Measurements from ENCODE around the gene MVK. TPM values are rescaled to one million over a fixed set of nuclear protein-coding genes. Genes with fewer than 3 reads are reported as not detected.
A peak's percentile ranks its signal among the peaks of the same experiment; 100 is the strongest.

Gene MVK
- total RNA-seq, 1 donor from 2014 or later: 6.7 TPM

DNA sequence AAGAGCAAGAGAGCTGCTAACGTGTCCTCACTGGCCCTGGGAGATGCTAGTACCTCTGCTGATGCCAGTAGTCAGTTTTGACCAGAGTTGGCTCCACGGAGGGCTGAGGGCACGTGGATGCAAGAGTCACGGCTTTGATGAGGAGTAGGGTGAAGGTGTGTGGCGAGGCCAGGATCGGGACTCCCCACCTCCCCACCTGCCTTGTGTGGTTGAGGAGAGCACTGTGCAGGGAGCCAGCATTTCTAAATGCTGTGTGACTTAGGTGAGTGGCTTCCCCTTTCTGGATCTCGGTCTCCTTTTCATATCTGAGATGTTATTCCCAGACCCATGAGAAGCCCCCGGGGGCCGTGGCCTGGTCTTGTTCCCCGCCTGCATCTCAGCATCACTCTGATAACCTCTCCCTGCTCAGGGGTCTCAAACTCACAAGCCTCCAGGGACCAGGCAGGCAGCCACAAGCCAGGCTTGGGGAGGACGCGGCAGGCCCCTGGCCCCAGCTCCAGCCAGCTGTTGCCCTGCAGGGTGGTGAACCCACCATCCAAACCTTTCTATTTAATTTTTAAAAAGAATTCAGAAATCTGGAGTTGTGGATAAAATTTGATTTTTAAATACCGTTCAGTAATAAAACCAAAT is 32.1 kb downstream of the MVK start:
- no peak for DNase-seq (ENCODE audit: low read depth in 2 of 2)

DNA sequence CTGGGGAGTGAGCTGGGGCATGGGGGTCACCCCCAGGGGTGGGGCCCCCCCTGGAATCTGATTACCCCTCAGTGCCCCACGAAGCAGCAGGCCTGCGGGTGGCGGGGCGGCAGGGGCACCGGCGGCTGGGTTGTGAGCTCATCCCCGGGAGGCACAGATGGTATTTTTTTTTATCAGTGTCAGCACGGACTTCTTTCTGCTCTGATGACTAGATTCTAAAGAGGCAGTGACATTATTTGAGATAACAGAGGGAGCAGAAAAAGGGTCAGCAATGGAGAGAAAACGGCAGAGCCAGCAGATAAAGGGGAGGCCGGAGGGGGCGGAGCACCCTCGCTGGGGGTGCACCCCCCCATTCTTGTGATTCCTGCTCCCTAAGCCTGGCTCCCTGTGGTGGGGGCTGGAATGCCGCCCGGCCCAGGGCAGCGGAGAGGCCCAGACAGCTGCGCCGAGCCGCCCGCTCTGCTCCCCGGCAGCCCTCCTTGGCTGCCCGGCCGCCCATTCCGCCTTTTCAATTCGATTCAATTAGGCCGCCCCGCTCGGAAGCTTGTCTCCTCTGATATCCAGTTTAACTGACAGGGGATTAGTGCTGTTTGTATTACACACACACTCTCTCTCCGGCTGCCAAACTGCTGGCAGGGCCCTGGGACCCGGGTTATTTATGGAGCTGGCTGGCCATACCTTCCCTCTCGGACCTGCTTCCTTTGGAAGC is 32.9 kb downstream of the MVK start:
- DNase-seq (ENCODE audit: low read depth in 2 of 2): peak in 1 of 2 donors; percentile 6

DNA sequence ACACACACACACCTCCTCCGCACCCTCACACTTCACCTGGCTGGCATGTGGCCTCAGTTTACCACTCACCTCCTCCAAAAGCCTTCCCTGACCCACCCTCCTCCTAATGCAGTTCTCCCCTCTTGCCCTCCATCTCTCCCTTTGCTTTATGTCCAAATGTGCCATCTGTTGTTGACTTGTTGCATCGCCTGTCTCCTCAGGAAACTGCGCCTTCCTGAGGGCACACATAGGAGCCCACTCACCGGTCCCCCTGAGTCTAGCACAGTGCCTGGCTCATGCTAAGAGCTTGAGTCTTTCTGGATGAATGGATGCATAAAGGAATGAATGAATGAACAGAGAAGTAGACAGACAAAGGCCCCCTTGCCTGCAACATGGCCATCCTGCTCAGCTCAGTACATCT is 34.0 kb downstream of the MVK start:
- DNase-seq (ENCODE audit: low read depth in 2 of 2): no peak

DNA sequence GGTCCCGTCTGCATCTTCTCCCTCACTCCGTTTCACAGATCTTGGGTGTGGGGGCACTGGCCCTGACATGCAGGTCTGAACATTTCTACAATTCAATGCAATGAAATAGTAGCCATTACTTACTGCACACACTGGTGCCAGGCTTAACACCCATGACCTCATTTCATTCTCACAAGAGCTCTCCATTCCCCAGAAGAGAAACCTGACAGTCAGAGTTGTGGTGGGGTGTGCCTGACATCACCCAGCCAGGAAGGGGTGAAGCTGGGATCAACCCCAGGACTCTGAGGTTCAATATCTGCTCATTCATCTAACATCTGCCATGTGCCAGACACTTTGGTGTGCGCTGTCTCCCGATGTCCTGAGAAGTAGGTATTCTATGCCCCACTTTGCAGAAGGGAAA is 34.7 kb downstream of the MVK start:
- no peak for DNase-seq (ENCODE audit: low read depth in 2 of 2)

DNA sequence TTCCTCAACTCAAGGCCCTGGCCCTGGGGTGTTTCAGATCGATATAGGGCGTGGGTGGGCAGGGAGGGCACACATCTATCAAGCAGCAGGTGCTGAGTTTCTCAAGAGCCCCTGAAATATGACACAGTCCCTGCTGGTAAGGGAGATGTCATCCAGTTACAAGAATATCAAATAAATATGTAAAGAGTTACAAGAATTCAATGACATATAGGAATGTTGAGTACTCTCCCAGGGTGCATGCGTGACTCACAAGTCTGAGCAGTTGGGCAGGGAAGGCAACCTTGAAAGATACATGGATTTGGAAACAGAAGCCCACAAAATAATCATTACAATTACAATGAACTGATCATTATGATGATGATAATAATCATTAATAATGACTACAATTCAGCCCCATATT is 35.2 kb downstream of the MVK start:
- DNase-seq (ENCODE audit: low read depth in 2 of 2): no peak

DNA sequence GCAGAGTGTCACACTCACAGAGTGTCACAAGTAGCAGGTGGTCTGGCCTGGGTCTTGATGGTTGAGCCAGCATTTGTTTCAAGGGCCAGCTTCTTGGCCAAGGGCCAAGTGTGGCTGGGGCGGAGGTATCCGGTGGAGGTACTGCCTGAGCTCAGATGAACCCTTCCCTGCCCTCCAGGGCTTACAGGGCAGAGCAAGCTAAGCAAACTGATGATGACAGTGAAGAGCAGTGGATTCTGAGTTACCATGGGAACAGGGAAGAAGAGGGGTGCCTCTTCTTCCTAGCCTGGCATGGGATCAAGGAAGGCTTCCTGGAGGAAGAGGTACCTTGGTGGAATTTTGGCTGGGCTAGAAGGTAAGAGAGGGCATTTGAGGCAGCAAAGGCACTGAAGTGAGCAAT is 35.7 kb downstream of the MVK start:
- no peak for DNase-seq (ENCODE audit: low read depth in 2 of 2)

DNA sequence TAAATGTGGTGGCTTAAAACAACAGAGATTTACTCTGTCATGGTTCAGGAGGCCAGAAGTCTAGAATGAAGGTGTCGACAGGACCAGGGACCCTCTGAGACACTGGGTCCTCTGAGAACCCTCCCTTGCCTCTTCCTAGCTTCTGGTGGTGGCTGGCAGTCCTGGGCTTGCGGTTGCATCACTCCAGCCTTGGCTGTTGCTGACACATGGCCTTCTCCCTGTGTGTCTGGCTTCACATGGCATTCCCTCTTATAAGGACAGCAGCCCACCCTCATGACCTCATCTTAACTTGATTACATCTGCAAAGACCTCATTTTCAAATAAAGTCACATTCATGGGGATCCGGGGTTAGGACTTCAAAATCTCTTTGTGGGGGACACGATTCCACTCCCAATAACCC is 36.9 kb downstream of the MVK start:
- no peak for DNase-seq (ENCODE audit: low read depth in 2 of 2)

DNA sequence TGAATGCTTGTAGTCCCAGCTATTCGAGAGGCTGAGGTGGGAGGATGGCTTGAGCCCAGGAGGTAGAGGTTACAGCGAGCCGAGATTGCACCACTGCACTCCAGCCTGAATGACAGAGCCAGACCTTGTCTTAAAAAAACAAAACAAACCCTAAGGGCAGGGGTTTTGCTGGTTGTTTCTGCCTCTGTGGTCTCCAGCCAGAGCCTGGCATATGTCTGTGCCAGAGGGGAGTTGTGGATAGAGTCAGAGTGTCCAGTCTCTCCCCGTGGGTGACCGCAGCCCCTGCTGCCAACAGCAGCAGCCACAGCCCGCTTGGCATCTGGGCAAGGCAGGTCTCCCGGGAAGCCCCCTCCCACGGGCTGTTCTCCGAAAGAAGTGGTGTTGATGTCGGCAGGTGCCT is 37.6 kb downstream of the MVK start:
- DNase-seq (ENCODE audit: low read depth in 2 of 2): no peak

DNA sequence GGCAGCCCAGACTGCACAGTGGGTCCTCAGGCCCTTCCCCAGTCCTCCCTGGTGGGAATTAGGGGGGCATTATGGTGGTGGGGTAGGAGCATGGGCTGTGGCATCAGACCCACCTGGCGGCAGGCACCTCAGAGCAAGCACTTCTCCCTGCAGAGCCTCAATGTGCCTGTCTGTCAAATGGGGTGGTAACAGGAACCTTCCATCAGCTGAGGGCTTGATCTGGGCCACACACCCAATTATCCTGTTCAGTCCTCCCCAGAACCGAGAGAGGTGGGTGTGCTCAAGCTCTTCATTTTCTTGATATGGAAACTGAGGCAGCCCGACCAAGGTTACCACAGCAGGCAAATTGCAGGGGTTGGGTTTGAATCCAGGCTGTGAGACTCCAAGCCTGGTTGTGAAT is 38.4 kb downstream of the MVK start:
- DNase-seq (ENCODE audit: low read depth in 2 of 2): no peak

DNA sequence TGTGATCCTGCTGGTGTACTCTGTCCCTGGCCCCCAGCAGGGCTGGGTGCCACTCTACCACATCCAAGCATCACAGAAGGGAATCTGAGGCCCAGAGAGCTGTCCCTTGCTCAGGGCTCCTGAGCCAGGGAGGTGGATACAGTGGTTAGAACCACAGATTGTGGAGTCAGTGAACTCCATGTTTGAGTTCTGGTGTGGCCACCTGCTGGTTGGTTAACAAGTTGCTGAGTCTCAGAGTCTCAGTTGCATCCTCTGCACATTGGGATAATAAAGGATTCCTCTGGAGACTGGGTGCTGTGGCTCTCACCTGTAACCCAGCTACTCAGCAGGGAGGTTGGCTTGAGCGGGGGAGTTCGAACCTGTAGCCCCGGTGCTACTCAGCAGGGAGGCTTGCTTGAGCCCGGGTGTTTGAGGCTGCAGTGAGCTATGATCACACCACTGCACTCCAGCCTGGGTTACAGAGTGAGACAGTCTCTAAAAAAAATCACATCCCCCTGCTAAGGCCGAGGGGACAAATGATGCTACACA is 39.4 kb downstream of the MVK start:
- DNase-seq (ENCODE audit: low read depth in 2 of 2): peak; percentile 34 to 43

DNA sequence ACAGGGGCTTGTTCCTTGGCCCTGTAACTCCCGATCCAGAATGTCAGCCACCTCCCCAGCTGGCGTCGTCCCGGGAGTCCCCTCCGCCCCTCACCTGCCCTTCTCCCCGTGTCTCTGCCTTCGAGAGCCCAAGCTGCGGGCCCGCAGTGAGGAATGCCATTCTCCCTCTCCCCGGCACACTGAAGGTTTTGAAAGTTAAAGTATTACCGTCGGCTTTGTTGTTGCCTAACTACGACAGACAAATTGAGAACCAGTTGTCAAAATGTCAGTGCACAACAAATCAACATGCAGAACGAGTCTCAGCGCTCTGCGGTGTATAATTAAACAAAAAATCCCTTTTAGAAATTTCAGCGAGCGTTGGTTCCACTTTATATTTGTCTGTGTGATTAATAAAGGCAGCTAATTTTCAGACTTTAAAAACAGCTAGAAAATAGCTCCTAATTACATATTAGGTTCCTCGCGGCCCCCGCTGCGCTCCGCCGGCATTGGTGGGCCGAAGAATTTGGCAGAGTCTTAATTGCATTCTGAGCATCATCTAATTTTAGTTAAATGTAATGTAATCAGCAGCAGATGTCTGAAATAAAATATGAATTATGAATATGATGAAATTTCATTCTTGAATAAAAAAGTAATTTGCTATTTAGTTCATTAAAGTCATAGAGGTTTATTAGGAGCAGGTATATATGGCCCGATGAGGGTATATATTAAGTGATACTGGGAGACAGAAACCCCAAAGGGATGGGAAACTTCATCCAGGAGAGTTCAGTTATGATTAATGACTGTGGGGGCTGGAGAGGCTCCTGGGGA is 40.3 kb downstream of the MVK start:
- DNase-seq (ENCODE audit: low read depth in 2 of 2): no peak

DNA sequence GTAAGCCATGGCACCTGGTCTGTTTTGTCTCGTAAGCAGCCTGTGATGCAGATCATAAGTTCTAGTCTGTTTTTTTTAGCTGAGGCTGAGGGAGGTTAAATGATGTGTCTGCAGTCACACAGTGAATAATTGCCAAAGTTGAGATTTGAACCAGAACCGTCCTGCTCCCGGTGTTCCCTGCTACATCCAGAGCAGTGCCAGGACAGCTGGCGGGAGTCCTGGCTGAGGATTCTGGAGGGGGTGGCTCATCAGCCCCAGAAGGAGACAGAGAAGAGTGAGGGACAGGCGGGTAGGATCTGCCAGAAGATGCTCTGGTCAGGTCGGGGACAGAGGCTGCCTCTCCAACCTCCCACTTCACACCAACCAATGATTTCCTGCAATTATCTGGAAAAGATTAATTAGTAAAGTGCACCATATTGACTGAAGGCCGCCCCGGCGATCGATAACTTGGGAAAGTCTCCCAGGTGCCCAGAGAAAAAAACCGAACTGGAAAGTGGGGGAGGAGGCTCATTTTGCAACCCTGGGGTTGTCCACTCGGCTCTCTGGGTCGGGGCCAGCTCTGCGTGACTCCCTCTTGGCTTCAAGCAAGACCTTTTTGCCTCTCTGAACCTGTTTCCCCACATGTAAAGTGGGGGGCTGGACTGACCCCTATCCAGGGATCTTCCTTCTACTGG is 42.1 kb downstream of the MVK start:
- DNase-seq (ENCODE audit: low read depth in 2 of 2): no peak

DNA sequence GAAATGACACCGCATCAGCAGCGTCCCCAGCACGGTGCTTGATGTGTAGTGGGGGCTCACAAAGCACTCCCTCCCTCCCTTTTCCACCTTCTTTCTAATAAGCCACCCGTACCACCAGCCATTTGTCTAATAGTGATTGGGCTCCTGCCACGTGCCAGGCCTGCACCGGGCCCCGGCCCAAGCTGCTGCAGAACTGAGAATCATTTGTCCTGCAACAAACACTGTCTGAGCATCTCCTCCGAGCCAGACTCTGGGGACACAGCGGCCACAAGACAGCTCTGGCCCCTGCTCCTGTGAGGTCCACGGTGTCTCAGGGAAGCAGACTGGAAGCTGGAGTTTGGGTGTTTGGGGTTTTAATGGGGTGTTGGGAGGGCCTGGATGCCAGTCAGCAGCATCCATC is 43.9 kb downstream of the MVK start:
- DNase-seq (ENCODE audit: low read depth in 2 of 2): no peak

DNA sequence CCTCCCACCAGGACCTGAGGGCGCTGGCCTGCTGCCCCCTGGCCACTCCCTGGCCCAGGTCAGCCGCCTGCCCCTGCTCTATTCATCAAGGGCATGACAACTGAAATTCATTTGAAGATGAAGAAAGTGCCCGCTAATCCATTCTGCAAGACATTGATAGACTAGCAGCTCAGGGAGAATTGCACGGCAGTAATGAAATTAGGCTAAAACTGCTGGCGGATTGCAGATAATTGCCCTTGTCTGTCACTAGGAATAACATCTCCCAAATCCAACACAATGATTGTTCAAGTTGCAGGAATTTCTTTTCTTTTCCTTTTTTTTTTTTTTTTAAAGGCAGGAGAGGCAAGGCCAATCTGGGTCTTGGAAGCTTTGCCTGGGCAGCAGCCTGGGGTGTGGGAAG is 44.5 kb downstream of the MVK start:
- no peak for DNase-seq (ENCODE audit: low read depth in 2 of 2)

DNA sequence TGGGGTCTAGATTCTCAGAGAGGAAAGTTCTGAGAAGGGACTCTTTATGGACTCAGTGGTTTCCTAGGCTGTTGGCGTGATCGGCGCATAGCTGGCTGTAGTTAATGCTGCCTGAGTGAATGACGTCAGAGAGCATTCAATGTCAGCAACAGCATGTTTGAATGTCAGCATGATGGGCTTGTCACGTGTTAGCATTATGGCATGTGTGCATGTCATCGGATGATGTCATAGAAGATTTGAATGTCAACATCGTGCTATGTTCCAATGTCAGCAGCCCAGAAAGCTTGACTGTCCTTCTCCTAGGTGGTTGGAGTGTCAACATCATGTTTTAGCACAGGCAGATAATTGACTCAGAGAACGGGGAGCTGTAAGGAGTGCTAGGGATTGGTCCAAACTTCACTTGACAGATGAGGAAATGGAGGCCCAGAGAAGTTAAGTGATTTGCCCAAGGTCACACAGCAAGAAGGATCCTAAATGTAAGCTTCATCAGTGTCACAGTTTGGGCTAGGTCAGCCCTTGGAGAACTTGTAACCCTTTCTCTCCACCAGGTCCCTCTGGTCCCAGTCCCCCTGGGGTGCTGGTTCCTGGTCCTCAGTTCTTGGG is 45.5 kb downstream of the MVK start:
- no peak for DNase-seq (ENCODE audit: low read depth in 2 of 2)

DNA sequence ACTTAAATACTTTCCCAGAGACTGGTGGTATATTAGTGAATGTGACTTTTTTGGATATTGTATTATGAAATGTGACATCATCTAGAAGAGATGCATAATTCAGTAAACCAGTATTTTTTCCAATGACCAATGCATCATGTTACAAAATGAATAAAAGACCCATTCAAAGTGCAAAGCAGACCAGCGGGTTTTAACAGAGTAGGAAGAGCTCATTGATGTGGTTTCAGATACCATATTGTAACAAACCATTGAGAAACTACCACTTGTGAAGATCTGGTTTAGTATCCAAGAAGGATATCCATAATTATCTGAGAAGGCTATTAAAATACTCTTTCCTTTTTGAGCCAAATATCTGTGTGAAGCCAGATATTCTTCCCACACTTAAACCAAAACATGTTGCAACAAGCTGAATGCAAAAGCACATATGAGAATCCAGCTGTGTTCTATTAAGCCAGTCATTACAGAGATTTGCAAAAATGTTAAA is 47.7 kb downstream of the MVK start:
- no peak for DNase-seq (ENCODE audit: low read depth in 2 of 2)

DNA sequence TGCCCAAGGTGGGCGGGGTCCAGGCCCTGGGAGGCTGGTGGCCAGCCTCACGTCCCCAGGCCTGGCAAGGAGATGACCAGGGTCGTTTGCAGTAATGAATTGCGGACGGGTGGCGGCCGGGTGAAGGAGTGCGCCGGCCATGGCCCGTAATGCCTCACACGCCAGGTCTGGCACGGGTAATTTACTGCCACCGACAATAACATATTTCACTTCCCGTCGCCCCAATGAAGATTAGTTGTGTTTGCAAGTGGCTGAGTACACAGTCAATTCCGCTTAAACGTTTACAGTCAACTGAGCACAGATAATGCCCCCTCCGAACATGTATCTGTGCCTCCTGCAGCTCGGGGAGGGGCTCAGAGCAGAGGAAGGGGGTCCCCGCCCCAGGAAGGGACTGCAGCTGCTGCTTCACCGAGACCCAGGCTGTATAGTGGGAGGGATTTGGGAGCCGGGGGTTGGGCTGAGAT is 48.3 kb downstream of the MVK start:
- no peak for DNase-seq (ENCODE audit: low read depth in 2 of 2)

DNA sequence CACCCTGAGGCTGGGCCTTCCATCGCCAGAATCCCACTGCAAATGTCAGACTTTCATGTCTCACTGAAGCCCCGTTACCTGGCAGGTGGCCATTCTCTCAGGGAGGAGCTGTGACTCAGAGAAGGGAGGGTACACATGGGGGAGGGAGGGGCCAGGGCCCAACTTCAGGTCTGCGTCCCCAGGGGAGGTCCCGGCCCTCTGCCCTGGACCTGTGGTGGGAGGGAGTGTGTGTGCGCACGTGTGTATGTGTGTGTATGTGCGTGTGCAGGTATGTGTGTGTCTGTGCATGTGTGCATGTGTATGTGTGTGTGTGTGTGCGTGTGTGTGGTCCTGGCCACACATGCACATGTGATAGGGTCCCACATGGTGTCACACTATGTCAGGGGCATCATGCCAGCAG is 50.9 kb downstream of the MVK start:
- no peak for DNase-seq (ENCODE audit: low read depth in 2 of 2)

DNA sequence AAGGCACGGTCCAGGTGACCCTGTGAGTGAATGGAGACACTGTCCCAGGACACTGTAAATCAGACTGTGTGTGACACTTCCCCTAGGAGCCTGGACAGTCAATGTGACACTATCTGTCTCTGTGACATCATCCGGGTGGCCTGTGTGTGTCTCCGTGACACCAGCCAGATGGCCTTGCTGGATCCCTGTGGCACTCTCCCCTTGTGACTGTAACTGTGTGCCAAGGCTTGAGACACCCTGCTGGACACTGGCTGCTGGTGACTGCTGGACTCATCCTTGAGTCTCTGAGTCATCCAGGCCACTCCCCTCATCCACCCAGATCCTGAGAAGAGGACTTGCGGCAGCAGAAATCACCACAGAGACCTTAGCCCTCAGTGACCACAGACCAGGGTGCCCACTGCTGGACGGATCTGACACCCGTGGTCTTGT is 51.6 kb downstream of the MVK start:
- peak in 1 of 2 donors; percentile 36 for DNase-seq (ENCODE audit: low read depth in 2 of 2)

DNA sequence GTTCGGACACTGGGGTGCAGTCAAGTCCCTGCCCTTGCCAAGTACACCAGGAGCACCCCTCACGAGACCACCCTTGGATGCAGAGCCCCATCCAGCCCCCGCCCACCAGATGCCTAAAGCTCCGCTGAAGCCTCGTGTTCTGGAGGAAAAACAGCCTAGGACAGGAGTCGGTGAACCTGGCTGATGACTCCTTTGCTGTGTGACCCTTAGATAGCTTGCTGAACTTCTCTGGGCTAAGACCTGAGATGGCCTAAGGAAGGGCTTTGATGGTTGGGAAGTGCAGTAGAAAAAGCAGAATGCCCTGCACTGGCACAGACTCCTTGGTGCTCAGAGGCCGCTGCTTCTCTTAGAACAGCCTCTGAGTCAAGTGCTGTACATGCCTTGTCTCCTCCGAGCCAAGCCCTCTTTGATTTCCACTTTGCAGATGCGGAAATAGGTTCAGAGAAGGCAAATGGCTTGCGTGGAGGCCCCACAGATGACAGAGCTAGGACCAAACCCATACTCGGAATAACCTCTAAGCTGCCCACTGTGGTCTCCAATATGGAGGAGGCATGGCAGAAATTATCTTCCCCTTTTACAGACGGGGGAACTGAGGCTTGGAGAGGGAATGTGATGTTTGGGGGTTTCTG is 52.3 kb downstream of the MVK start:
- DNase-seq (ENCODE audit: low read depth in 2 of 2): no peak
